Stimulated activated CD4-positive, alpha-beta T cell treated with anti-CD3 and anti-CD28 coated beads, TNF-alpha, amount 100 ng/mL, for 1 hour (primary cell): ENCODE data around the gene TACR1.

ENCODE experiments used
- DNase-seq, 3 donors: peaks; one replicate each; pipeline ENCODE4 v3.0.0-alpha.2; 2020; ENCODE audit warnings: low read depth in 3 of 3, low spot score in 1 of 3

TACR1 gene

GRCh38 chr2:75023666-75024455 is 175.5 kb downstream of the TACR1 start:
- no peak for DNase-seq

- no peak for DNase-seq
These were observed 176.8 kb downstream of the TACR1 start for GRCh38 chr2:75022516-75022915.

- no peak for DNase-seq
These were observed 177.6 kb downstream of the TACR1 start for GRCh38 chr2:75021672-75022071.

- DNase-seq = no peak
These were observed 178.8 kb downstream of the TACR1 start for GRCh38 chr2:75020476-75020875.

- DNase-seq = no peak
These were observed 179.5 kb downstream of the TACR1 start for GRCh38 chr2:75019790-75020189.

GRCh38 chr2:75018162-75018561 is 181.2 kb downstream of the TACR1 start:
- DNase-seq = no peak

GRCh38 chr2:75012080-75012479 is 187.2 kb downstream of the TACR1 start:
- no peak for DNase-seq

- no peak for DNase-seq
These were observed 188.7 kb downstream of the TACR1 start for GRCh38 chr2:75010571-75010970.

- DNase-seq = no peak
These were observed 191.5 kb downstream of the TACR1 start for GRCh38 chr2:75007819-75008218.

- no peak for DNase-seq
These were observed 192.3 kb downstream of the TACR1 start for GRCh38 chr2:75007061-75007460.

- no peak for DNase-seq
These were observed 193.3 kb downstream of the TACR1 start for GRCh38 chr2:75006041-75006440.

GRCh38 chr2:75003773-75004172 is 195.5 kb downstream of the TACR1 start:
- DNase-seq = no peak

- DNase-seq = no peak
These were observed 196.0 kb downstream of the TACR1 start for GRCh38 chr2:75003276-75003675.

- DNase-seq = no peak
These were observed 197.3 kb downstream of the TACR1 start for GRCh38 chr2:75002007-75002406.

- no peak for DNase-seq
These were observed 199.9 kb downstream of the TACR1 start for GRCh38 chr2:74999468-74999867.
